Measurements from ENCODE around the gene C2. TPM values are rescaled to one million over a fixed set of nuclear protein-coding genes. Genes with fewer than 3 reads are reported as not detected.

Gene C2
- total RNA-seq, 1 donor: 1.3 TPM

DNA sequence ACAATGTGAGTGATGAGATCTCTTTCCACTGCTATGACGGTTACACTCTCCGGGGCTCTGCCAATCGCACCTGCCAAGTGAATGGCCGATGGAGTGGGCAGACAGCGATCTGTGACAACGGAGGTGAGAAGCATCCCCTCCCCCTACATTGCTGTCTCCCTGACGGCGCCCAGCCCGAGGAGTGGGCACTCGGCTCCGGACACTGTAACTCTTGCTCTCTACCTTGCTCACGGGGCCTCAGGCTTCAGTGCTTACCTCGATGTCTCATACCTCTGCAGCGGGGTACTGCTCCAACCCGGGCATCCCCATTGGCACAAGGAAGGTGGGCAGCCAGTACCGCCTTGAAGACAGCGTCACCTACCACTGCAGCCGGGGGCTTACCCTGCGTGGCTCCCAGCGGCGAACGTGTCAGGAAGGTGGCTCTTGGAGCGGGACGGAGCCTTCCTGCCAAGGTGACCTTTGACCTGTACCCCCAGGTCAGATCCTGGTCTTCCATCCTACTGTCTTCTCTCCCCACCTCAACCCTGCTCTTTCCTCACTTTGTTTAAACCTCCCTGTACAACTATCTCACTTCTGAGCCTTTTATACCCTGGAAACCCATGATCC is 19.7 kb downstream of the C2 start:
- DNase-seq (ENCODE audit: low read depth): no peak
- TF ChIP-seq, protein P1, sequence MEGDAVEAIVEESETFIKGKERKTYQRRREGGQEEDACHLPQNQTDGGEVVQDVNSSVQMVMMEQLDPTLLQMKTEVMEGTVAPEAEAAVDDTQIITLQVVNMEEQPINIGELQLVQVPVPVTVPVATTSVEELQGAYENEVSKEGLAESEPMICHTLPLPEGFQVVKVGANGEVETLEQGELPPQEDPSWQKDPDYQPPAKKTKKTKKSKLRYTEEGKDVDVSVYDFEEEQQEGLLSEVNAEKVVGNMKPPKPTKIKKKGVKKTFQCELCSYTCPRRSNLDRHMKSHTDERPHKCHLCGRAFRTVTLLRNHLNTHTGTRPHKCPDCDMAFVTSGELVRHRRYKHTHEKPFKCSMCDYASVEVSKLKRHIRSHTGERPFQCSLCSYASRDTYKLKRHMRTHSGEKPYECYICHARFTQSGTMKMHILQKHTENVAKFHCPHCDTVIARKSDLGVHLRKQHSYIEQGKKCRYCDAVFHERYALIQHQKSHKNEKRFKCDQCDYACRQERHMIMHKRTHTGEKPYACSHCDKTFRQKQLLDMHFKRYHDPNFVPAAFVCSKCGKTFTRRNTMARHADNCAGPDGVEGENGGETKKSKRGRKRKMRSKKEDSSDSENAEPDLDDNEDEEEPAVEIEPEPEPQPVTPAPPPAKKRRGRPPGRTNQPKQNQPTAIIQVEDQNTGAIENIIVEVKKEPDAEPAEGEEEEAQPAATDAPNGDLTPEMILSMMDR (IDR thresholded peaks at IDR 0.05; ENCODE audit: insufficient read depth, low read depth, low read length): no peak
- H3K4me3 ChIP-seq (ENCODE audit: low read depth, low read length): no peak overlapping the region

DNA sequence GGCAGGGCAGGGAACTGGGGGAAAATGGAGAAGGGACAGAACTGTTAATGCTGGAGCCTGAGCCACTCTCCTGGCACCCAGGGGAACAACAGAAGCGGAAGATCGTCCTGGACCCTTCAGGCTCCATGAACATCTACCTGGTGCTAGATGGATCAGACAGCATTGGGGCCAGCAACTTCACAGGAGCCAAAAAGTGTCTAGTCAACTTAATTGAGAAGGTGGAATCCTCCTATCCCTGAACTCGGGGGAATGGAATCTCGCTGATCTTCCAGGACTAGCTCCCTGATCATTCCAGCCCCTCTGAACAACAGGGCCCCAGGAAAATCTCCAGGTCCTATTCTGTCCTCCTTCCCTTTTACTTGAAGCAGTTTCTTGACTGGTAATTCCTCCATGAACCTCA is 20.3 kb downstream of the C2 start:
- DNase-seq (ENCODE audit: low read depth): no peak
- no peak overlapping the region for H3K4me3 ChIP-seq (ENCODE audit: low read depth, low read length)
- TF ChIP-seq, protein P1 (IDR thresholded peaks at IDR 0.05; ENCODE audit: insufficient read depth, low read depth, low read length): no peak

DNA sequence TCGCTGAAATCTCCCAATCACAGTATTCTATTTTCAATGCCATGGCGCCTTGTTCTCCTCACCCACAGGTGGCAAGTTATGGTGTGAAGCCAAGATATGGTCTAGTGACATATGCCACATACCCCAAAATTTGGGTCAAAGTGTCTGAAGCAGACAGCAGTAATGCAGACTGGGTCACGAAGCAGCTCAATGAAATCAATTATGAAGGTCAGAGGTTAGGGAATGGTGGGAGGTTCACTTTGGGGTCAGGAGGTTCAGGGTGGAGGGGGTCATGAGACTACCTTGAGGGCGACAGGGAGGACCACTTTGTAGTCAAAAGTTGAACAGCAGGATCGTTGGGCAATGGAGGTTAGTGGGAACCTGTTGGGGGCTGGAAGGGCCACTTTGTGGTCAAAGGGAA is 20.8 kb downstream of the C2 start:
- H3K4me3 ChIP-seq (ENCODE audit: low read depth, low read length): no peak overlapping the region
- TF ChIP-seq, protein P1 (IDR thresholded peaks at IDR 0.05; ENCODE audit: insufficient read depth, low read depth, low read length): no peak
- no peak for DNase-seq (ENCODE audit: low read depth)

DNA sequence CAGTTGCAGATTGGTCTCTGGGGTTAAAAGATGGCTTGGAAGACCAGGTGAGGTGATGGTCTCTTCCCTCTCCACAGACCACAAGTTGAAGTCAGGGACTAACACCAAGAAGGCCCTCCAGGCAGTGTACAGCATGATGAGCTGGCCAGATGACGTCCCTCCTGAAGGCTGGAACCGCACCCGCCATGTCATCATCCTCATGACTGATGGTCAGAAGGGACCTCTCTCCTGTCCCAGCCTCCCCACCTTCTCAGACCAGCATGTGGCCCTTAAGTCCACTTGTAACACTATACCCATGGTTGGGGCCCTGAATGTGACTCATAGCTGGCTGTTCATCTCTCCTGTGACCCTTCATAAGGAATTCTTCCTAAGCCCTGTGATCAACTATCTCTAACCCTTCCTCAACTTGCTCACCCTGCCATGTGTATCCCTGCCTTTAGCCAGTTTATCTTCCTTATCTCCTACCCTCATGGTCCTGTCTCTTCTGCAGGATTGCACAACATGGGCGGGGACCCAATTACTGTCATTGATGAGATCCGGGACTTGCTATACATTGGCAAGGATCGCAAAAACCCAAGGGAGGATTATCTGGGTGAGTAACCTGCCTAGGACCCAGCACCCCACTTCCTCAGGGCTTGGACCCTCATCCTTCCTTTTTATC is 21.4 kb downstream of the C2 start:
- peak; percentile 39 for DNase-seq (ENCODE audit: low read depth)
- TF ChIP-seq, protein P1 (IDR thresholded peaks at IDR 0.05; ENCODE audit: insufficient read depth, low read depth, low read length): no peak
- H3K4me3 ChIP-seq (ENCODE audit: low read depth, low read length): no peak overlapping the region

DNA sequence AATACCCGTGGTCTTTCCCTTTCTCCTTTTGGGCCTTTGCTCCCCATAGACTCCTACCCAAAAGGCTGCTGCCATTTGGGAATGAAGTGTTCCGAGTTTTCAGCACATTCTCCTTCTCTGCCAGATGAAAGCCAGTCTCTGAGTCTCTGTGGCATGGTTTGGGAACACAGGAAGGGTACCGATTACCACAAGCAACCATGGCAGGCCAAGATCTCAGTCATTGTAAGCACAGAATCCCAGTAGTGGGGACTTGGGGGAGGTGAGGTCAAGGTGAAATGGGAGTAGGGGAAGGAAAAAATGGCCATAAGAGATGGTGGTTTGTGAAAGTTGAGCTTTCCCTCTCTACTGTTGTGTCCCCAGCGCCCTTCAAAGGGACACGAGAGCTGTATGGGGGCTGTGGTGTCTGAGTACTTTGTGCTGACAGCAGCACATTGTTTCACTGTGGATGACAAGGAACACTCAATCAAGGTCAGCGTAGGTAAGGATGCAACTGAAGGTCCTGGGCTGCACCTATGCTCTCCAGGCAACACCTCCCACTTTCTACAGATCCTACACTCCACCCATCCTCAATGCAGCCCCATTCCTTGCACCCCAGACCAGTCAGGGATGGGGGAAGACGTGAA is 22.5 kb downstream of the C2 start:
- no peak for DNase-seq (ENCODE audit: low read depth)
- H3K4me3 ChIP-seq (ENCODE audit: low read depth, low read length): no peak overlapping the region
- TF ChIP-seq, protein P1 (IDR thresholded peaks at IDR 0.05; ENCODE audit: insufficient read depth, low read depth, low read length): no peak

DNA sequence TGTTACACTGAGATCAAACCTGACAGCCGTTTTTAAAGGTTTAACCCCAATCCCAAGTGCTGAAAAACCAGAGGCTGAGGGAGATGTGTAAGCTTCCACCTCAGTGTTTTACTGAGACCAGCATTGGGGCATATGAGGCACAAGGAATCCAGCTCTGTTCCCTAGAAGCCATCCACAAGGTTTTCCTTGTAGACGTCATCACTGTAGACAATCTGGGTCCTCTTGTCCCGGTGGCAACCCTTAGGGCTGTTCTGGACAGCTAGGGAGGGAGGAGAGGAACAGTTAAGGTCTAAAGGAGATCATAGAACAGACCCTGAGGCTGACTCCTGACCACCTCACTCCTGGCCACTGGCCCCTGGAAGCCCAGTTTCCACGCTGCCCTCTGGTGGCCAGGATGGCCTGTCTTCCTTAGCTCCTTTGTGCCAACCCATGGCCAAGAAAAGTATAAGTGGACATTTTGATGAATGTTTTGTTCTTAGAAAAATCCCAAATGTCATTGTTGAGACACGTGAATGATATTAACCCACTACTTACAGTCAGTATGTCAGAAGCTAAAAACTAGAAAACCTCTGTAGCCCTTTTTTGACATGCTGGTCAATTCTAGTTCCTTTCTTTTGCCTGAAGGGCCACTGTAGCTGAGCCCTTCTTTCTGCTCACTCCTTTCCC is 24.8 kb downstream of the C2 start:
- H3K4me3 ChIP-seq (ENCODE audit: low read depth, low read length): no peak overlapping the region
- peak; percentile 65 for DNase-seq (ENCODE audit: low read depth)
- TF ChIP-seq, protein P1 (IDR thresholded peaks at IDR 0.05; ENCODE audit: insufficient read depth, low read depth, low read length): peak; percentile 86

Data from fibroblast of villous mesenchyme (primary cell).